Testis (tissue), 2 donors: ENCODE data around the gene POU4F1.

Experiments used
- POLR2A ChIP-seq: fragments of 450-650 bp; IDR thresholded peaks from one replicate; pipeline ENCODE4 v1.6.1; 2017; ENCODE audit warnings: antibody characterized with exemption, mild to moderate bottlenecking, moderate library complexity
- TF ChIP-seq, protein P1 (sequence below), 3 experiments: fragments of 450-650 bp in 2 of 3; fragments of 200-600 bp in 1 of 3; sonication (generic) in 1 of 3; IDR thresholded peaks; one replicate each; pipeline ENCODE4 v1.5.1; 2016 to 2019; ENCODE audit warnings: antibody characterized with exemption in 3 of 3, mild to moderate bottlenecking in 2 of 3, moderate library complexity in 1 of 3

DNA sequence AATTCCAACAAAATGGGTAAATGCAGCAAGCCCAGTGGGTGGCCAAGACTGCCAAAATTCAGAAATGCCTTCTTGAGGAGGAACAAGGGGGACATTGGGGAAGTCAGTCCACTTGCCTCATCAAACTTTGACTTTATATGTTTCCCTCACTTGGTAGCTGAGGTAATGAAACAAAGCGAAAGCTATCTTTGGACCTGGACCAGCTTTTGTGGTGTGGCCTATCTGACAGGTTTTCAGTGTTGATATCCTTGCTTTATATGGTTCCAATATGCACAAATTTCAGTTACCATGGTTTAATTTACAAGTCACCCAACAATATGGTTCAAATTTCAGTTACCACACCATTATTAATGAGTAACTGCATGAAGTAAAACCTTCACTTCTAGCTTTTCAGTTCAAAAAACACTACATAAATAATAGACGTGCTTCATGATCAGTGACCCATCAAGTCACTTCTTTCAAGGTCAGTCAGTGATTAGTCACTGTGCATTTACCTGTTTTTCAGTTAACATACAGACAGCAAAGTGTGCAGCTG is 17.7 kb upstream of the POU4F1 start:
- TF ChIP-seq, protein P1, sequence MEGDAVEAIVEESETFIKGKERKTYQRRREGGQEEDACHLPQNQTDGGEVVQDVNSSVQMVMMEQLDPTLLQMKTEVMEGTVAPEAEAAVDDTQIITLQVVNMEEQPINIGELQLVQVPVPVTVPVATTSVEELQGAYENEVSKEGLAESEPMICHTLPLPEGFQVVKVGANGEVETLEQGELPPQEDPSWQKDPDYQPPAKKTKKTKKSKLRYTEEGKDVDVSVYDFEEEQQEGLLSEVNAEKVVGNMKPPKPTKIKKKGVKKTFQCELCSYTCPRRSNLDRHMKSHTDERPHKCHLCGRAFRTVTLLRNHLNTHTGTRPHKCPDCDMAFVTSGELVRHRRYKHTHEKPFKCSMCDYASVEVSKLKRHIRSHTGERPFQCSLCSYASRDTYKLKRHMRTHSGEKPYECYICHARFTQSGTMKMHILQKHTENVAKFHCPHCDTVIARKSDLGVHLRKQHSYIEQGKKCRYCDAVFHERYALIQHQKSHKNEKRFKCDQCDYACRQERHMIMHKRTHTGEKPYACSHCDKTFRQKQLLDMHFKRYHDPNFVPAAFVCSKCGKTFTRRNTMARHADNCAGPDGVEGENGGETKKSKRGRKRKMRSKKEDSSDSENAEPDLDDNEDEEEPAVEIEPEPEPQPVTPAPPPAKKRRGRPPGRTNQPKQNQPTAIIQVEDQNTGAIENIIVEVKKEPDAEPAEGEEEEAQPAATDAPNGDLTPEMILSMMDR (IDR thresholded peaks at IDR 0.05), result no peak
- no peak for TF ChIP-seq POLR2A
